AG20443 (cell line): ENCODE data around the gene ITGA1.
"Not testable (repeated sequence)": the region's sequence is repeated elsewhere in the genome, so short reads cannot be mapped to it uniquely, and the experiment has no call there.

ENCODE experiments used
- DNase-seq: peaks from one replicate; pipeline ENCODE4 v3.0.0; 2012; ENCODE audit warnings: low spot score, mixed read lengths

The ITGA1 gene

GRCh38 chr5:52956915-52957747, 169.4 kb downstream of the ITGA1 start:
- DNase-seq, result no peak

DNA sequence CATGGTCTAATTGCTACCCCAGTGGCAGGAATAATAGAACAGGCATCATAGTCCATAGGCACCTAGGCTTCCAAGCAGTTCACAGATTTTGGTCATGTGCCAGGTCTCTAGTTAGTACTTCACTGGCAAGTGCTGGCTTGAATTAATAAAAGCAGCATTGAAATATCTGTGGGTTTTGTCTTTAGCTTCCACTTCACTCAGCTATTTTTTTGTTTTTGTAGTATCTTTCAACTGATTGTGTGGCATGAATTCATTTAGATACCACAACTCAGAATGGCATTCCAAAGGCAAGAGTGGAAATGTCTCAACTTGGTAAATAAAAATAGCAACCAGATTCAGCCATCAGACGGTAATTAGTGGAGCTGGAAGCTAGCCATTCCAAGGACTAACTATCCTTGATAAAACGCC, 173.6 kb downstream of the ITGA1 start:
- DNase-seq, result no peak

GRCh38 chr5:52963636-52964035, 175.9 kb downstream of the ITGA1 start:
- no peak for DNase-seq

DNA sequence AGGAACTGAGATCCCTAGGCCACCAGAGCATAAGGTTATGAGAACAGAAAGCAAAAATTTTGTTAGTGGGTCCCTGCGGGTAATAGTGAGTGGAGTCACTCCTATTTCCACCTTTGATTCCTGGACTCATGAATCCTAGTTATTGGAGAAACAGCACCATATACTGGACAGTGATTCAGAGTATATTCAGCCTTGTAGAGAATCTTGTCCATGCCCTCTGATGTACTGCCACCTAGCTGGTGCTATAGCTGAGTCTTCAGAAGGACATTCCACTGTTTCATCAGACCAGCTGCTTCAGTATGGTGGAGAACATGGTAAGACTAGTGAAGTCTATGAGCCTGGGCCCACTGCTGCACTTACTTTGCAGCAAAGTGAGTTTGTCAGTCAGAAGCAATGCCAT, 176.4 kb downstream of the ITGA1 start:
- DNase-seq, result no peak

DNA sequence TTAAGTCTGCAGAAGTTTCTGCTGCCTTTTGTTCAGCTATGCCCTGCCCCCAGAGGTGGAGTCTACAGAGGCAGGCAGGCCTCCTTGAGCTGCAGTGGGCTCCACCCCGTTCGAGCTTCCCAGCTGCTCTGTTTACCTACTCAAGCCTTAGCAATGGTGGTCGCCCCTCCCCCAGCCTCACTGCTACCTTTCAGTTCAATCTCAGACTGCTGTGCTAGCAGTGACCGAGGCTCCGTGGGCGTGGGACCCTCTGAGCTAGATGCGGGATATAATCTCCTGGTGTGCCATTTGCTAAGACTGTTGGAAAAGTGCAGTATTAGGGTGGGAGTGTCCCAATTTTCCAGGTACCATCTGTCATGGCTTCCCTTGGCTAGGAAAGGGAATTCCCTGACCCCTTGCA, 188.4 kb downstream of the ITGA1 start:
- DNase-seq, result not testable (repeated sequence)

DNA sequence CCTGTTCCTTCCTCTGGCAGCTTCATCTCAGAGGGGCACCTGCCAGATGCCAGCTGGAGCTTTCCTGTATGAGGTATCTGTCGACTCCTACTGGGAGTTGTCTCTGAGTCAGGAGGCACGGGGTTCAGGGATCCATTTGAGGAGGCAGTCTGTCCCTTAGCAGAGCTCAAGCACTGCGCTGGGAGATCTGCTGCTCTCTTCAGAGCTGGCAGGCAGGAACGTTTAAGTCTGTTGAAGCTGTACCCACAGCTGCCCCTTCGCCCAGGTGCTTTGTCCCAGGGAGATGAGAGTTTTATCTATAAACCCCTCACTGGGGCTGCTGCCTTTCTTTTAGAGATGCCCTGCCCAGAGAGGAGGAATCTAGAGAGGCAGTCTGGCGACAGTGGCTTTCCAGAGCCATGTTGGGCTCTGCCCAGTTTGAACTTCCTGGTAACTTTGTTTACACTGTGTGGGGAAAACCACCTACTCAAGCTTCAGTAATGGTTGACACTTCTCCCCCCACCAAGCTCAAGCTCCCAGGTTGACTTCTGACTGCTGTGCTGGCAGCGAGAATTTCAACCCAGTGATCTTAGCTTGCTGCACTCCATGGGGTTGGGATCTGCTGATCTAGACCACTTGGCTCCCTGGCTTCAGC, 189.7 kb downstream of the ITGA1 start:
- no peak for DNase-seq

DNA sequence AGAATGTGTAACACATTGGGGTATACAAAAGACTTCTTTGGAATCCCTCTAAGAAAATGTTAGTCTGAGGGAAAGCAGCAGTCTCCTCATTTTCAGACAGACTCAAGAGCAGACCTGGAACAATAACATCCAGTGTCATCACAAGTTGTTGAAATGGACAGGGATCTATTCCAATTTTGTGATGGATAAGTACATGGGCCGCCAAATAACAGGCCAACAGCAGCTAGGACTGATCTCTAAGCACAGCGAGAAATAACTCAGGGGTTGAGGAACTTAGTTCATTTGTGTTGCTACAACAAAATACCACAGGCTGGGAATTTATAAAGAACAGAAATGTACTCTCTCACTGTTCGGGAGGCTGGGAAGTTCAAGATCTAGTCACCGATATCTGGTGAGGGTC, 193.8 kb downstream of the ITGA1 start:
- no peak for DNase-seq

GRCh38 chr5:52983731-52984636, 196.3 kb downstream of the ITGA1 start:
- no peak for DNase-seq

- DNase-seq, result no peak
Observed at GRCh38 chr5:52985306-52985705, 197.6 kb downstream of the ITGA1 start.

DNA sequence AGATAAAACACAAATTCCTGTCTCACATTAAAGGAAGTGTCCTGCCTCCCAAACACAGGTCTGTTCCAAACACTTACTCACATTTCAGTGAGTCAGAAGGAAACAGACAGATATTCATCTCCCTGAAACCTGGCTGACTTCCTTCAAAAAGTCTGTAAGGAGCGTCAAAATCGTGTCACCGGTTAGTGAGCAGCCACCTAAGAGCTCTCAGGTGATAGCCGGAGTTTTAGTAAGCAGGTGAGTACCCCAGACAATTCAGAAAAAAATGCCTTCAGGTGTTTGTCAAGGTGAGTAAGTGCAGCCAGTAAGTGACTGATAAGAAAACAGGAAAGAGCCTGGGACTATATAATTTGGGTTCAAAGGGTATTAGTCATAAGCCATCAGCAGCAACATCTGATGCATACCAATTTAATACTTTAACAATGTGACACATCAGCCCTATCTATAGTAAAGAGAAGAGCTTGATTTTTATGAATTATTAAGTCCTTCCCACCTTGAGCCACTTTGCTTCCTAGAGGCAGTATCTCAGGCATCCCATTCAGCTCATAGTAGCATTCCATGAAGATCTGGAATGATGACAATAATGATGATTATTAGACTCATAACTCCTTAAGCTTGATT, 200.1 kb downstream of the ITGA1 start:
- DNase-seq, result peak; percentile 20

GRCh38 chr5:52988335-52989024, 200.8 kb downstream of the ITGA1 start:
- DNase-seq, result no peak

GRCh38 chr5:52989025-52989780, 201.5 kb downstream of the ITGA1 start, which contains the start of gene ITGA2:
Gene ITGA2, plus strand, starts transcription at chr5:52989352. Its CDS starts 117 bp downstream, at chr5:52989469.
- DNase-seq, result peak; percentile 84

GRCh38 chr5:52989781-52990527, 202.2 kb downstream of the ITGA1 start:
- DNase-seq, result peak; percentile 69

DNA sequence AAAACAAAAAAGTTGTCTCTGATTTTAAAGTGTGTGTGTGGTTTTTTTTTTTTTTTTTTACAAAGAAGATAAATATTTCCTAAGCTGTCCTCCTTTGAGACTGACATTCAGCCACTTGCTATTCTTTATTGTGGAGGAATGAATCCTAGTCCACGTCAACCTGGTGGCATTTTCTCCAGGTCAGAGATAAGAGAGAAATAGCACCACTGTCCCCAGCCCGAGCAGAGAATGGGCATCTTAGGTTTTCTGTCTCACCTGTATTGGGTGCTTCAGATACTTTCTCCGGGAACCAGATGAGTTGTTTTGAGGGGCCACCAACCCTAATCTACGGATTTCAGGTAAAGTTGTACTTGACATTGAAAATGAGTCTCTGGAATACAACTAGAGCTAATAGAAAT, 202.8 kb downstream of the ITGA1 start:
- no peak for DNase-seq

- DNase-seq, result no peak
Observed at GRCh38 chr5:52993367-52993766, 205.7 kb downstream of the ITGA1 start.

DNA sequence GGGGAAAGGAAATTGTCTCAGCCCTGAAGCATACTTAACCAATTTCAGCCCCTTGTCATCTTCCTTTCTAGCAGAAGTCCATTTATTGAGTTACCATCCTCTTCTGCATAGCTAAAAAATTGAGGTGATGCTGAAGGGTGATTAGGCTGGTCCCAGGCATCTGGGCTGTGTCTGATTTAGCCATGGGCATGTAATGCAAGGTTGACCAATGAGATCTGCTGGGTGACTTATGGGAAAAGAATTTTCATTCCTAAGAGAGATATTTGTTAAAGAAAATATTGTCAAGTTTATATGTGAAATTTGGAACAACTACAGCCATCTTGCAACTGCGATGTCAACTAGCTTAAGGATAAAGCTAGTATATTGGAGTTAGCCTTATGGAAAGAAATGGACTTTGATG, 206.6 kb downstream of the ITGA1 start:
- DNase-seq, result peak; percentile 37

DNA sequence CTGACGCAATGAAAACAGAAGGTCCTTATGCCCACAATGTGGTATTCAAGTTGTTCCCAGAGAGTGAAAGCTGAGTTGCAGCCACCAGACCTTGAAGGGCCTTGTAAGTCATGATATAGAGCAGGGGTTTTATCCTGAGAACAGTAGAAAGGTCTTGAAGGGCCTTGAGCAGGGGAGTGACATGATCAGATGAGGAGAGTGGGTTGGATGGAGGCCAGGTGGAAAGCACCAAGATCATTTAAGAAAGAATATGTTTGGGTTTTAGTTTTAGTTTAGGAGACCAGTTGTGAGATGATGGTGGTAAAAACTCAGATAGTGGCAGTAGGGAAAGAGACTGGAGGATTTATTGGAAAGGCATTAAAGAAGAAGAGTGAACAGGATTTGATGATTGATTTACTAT, 207.4 kb downstream of the ITGA1 start:
- no peak for DNase-seq

- no peak for DNase-seq
Observed at GRCh38 chr5:52995914-52996313, 208.2 kb downstream of the ITGA1 start.

DNA sequence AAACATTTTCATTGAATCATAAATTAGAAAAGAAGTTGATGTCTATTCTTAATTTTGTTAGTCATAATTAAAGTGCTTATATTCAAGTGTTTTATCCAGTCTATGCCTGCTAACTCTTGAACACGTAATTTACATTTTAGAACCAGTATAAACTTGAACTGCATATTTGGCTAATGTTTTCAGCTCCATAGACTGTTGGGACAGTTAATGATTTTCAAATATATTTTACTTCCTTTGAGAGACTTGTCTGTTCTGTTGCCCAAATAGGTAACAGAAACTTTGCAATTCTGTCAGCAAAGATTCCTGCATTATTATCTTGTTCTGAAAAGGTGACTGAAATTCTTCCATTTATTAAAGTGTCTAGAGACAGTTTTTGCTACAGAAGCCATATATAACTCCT, 209.3 kb downstream of the ITGA1 start:
- no peak for DNase-seq

DNA sequence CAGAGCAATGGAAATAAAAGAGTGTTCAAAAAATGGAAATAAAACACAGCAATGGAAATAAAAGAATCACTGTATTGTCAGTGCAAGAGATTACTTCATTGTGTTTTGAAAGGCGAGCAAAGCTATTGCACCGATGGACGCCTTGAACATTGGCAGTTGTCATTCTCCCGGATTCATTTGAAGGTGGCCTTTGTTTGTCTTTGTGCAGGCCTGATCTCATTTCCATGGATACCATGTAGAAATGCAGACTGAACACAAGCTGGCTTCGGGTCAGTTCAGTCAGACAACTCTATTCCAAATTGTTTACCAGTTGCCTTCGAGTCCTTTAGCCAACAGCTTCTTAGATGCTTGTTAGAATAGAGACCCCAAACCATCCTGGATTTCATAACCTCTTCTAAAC, 209.7 kb downstream of the ITGA1 start:
- DNase-seq, result no peak
